Sciatic nerve (tissue), 2 donors: ENCODE results near the gene SYP. TPM values are rescaled to one million over a fixed set of nuclear protein-coding genes. Genes with fewer than 3 reads are reported as not detected.

ENCODE experiments used
- ATAC-seq: fragments of 200-7000 bp; cut with Tn5 transposase; one replicate; pipeline ENCODE4 v1.9.1; 2020; ENCODE audit warnings: mild to moderate bottlenecking, moderate library complexity
- DNase-seq: peaks from one replicate; pipeline ENCODE4 v3.0.0-alpha.2; 2020; ENCODE audit warnings: low spot score
- intact Hi-C: fragments of 100-400 bp; cut with DNase I; formaldehyde crosslinking; loops from one replicate; pipeline ENCODE4 v1.14.2; 2022
- total RNA-seq: library from RNA; stranded (reverse); fragmentation: NEBNext Ultra II Directional; extraction: Animal tissue kit (Norgen Biotek cat#: 25700); gene quantifications from one replicate; pipeline ENCODE4 v1.2.1, GENCODE V29; 2021
- donor health status: DM: no; HTN: no; CAD: no.
- donor health status: DM: no; HTN: no; CAD: no.

Gene SYP
- 4.2 TPM for total RNA-seq

DNA sequence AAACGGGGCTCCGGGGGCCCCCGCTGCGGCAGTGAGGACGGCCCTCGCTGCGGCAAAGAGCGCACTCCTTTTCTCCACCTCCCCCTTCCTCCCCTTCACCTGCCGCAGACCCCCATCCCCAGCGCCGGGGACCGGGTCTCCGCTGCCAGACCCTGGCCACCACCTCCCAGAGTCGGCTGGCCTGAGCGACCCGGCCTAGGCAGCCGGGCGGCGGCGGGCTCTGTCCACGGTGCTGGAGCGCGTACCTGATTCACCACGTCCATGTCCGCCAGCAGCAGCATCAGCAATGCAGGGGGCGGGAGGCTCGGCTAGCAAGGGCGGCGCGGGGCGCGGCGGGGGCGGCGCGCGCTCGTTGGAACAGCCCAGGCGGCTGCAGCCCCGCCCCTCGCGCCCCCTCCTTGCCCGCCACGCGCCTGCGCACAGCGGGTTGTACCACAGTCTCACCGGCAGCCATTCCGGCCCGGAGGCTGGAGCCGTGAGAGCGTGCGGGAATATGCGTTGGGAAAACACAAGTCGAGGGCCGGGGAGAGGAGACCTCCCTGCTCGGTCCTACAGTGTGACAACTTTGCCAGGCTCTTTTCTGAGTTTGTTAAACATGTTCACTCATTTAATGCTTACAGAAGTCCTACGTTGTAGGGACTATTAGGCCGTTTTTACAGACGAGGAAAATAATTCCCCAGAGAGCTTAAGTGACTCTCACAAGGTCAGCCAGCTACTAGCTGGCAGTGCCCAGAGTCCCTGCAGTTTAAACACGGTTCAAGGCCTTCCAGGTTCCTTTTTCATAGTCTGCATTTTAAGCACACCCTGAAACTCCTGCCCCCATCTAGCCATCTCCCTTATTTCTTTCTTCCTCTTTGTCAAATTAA, at the start of gene SYP:
Gene SYP, minus strand, starts transcription at position 288 of the 866 bp plus-strand sequence. Its CDS starts 7 bp downstream, at position 281.
- ATAC-seq (peak; percentile 92), DNase-seq (peak; percentile 92)
- intact Hi-C loops = loop anchor here (10.0 kb wide), 1 partner anchor 1975 kb away; no protein-coding TSS in a partner anchor

DNA sequence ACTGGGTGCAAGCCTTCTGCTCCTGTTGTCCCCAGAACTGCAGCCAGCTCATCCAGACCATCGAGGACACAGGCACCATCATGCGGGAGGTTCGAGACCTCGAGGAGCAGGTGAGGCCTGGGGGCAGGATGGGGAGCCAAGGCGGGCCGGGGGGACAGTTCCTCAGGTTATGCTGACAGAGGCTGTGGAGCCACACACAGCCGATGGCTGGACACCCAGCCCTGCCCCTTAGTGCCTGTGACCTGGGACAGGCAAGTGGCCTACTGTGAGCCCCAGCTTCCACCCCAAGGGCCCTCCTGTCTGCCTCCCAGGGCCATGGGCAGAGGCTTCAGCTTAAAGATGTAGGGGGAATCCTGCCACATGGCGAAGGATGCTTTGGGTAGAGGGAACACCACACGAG, 49.6 kb upstream of the SYP start:
- DNase-seq (no peak), ATAC-seq (no peak)
- intact Hi-C loops = no loop called here

DNA sequence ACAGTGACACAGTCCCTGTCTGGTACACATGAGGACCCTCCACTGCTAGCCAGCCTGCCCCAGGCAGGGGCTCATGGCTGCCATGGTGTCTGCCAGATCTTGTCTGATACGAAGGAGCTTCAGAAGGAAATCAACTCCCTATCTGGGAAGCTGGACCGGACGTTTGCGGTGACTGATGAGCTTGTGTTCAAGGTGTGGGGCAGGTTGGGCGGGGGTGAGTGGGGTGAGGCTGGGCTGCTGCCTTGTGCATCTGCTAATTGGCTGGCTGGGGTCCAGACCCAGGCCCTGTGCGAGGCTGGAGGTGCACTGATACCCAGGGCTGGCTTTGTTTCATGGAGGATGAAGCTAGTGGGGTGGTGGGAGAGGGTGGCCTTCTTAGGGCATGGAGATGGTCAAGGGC, 49.1 kb upstream of the SYP start:
- no peak for DNase-seq
- intact Hi-C loops = no loop called here
- ATAC-seq = no peak

DNA sequence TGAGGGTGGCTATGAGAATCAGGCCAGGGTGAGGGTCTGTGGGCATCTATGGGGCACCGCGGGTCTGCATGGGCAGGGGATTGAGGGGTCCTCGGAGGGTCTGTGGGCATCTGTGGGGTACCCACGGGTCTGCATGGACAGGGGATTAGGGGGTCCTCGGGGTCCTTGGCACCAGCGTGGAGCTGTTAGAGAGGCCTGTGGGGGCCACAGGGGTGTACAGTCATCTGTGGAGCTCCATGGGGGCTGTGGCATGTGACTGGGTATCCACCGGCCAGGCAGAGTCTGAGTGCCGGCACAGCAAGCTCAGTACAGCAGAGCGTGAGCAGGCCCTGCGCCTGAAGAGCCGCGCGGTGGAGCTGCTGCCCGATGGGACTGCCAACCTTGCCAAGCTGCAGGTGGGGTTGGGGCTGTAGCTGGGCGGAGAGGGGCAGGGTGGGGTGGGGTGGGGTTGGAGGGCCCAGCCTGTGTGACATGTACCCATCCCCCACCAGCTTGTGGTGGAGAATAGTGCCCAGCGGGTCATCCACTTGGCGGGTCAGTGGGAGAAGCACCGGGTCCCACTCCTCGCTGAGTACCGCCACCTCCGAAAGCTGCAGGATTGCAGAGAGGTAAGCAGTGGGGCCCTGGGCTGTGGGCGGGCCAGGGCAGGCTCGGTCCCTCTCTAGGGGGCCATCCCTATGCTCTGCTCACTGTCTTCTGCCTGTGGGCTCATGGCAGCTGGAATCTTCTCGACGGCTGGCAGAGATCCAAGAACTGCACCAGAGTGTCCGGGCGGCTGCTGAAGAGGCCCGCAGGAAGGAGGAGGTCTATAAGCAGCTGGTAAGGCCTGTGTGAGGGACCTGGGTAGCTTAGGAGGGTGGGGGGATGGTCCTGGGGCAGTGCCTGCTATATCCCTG, 48.2 kb upstream of the SYP start:
- ATAC-seq = no peak
- DNase-seq = no peak
- intact Hi-C loops = no loop called here

DNA sequence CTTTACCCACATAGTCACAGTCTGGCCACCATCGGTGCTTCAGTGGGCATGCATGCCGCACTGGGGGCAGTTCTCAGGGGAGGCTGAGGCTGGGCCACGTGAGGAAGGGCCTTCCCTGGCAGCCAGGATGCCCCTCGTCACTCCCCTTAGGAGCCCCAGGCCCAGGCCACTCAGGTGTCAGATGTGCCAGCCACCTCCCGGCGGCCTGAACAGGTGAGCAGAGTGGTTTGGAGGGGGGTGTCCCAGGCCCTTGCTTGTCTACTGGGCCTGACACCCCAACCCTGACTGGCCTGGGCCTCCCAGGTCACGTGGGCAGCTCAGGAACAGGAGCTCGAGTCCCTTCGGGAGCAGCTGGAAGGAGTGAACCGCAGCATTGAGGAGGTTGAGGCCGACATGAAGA, 47.4 kb upstream of the SYP start:
- DNase-seq = no peak
- intact Hi-C loops = no loop called here
- ATAC-seq = no peak

DNA sequence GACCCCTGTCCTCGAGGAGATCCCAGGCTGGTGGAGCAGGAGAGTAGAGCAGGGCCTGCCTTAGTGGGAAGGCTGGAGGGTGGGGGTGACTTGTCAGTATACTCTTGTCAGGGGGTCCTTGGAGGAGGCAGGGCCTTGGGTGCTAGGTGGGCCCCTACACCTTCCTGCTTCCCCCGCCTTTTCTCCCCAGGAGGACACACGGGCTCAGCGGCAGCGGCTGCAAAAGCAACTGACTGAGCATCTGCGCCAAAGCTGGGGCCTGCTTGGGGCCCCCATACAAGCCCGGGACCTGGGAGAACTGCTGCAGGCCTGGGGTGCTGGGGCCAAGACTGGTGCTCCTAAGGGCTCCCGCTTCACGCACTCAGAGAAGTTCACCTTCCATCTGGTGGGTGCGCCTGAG, 46.5 kb upstream of the SYP start:
- DNase-seq = no peak
- no peak for ATAC-seq
- intact Hi-C loops = no loop called here

DNA sequence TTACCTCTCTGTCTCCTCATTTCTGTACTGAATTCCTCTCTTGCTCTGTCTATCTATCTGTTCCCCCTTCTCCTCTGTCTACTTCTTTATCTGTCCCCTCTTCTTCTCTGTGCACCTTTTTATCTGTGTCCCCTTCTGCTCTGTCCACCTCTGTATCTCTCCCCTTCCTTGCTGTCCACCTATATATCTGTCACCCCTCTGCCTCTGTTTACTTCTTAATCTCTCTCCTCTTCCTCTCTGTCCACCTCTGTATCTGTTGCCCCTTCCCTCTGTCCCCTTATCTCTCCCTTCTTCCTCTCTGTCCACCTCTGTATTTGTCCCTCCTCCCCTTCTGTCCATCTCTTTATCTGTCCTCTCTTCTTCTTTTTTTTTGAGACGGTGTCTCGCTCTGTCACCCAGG, 44.2 kb upstream of the SYP start:
- no peak for DNase-seq
- intact Hi-C loops = no loop called here
- no peak for ATAC-seq

DNA sequence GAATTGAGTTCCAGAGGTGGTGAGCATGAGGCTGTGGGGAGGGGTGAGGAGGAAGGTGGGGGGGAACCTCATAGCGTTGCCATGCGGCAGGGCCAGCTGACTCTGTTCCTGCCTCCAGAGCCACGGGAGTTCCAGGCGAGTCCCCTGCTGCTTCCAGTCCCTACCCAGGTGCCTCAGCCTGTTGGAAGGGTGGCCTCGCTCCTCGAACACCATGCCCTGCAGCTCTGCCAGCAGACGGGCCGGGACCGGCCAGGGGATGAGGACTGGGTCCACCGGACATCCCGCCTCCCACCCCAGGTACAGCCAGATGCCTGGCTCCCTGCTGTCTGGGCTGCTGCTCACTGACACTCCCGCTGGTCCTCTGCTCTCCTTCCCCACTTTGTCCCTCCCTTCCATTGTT, 43.2 kb upstream of the SYP start:
- ATAC-seq (no peak), DNase-seq (no peak)
- intact Hi-C loops = no loop called here

DNA sequence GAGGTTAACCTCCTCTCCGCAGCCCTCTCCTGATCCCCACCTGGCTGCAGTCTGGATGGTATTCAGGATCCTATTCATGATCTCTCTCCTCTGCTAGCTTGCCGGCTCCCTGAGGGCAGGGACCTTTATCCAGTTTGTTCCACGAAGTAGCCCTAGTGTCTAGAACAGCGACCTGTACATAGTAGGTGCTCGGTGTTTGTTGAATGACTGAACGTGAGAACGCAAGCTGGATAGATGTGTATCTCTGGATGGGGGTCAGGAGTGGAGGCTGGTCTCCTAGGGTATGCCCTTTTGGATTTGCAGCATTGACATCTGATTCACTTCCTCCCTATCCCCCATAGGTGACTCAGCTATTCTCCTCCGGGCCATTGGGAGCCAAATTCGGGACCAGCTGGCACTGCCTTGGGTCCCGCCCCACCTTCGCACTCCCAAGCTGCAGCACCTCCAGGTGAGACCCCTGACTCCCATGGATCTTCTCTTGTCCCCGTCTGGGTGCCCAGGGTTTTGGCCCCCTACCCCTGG, 42.6 kb upstream of the SYP start:
- DNase-seq (no peak), ATAC-seq (no peak)
- intact Hi-C loops = no loop called here

DNA sequence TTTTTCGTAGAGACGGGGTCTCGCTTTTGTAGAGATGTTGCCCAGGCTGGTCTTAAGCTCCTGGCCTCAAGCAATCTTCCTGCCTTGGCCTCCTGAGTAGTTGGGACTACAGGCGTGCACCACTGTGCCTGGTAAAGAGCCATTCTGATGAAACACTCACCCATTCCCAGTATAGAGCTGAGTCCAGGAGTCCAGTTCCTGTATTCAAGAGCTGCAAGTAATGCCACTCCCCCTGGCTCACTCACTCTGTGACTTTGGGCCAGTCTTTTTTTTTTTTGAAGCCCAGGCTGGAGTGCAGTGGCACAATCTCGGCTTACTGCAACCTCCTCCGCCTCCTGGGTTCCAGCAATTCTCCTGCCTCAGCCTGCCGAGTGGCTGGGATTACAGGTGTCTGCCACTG, 38.7 kb upstream of the SYP start:
- DNase-seq = no peak
- ATAC-seq = no peak
- intact Hi-C loops = no loop called here

DNA sequence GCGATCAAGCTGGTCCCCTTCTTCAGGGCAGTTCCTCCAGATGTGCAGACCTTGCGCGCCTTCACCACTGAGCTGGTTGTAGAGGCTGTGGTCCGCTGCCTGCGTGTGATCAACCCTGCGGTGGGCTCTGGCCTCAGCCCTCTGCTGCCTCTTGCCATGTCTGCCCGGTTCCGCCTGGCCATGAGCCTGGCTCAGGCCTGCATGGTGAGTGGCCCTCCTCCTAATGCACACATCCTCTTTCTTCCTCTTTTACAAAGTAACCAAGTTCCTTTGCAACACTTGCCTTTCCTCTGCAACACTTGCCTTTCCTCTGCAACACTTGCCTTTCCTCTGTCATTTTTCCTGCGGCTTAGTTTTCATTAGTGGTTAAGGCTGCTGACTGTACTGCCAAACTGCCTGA, 37.1 kb upstream of the SYP start:
- DNase-seq = no peak
- ATAC-seq = no peak
- intact Hi-C loops = no loop called here

DNA sequence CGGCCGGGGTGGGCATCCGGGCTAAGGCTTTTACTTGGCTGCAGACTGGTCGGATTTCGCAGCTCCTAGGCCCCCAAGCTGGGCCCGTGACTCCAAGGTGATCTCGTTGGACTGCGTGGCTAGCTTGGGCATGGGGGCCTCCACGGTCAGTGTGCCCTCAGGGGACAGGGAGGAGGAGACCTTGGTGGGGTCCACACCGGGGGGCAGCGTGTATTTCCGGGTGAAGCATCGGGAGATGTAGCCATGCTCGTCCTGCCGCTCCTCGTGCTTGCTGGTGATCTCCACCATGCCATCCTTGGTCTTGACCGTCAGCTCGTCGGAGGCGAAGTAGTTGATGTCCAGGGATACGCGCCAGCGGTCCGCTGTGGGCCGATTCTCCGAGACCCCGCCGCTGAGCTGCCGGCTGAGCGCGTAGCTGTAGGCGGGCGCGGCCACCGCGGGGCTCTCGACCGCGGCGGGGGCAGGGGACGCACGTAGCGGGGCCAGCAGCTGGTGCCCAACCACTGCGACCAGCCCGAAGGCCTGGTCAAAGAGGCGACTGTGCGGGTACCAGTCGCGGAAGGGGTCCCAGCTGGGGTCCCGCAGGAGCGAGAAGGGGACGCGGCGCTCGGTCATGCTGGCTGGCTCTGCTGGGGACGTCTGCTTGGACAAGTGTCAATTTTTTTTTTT, 34.0 kb upstream of the SYP start:
- no peak for ATAC-seq
- intact Hi-C loops = no loop called here
- DNase-seq = no peak

DNA sequence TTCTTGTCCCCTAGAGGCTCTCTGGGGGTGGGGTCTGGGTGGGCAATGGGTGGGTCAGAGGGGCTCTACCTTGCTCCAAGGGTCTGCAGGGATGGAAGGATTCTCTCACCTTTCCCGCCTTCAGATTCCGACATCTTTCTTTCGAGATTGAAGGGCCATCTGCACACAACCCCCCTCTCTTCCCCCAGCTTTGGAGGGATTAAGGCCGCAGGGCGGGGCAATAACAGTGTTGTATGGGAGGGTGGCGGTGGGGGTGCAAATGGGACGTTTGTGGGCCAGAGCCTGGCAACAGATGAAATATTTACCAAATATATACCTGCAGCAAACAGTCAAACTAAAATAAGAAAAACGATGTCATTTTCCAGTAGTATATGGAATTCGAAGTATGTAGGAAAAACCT, 33.2 kb upstream of the SYP start, which contains the start of gene CACNA1F:
Gene CACNA1F, minus strand, starts transcription at position 165 of the 400 bp plus-strand sequence. Its CDS starts 31 bp downstream, at position 134.
- no peak for DNase-seq
- no peak for ATAC-seq
- intact Hi-C loops = no loop called here

DNA sequence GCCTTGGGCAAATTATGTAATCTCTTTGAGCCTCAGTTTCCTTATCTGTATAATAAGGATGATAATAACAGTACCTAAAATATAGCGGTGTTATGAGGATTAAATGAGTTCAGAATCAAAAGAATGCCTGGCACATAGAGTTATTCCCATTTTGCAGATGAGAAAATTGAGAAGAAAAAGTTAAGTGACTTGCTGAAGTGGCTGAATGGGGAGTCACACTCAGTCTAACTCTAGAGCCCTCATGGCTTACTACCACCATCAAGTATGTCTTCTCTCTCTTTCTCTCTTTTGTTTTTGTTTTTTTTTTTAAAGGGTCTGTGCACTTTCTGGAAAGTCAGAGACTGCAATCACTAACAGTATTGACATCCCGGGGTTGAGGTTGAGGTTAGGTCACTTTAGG, 32.5 kb upstream of the SYP start:
- no peak for DNase-seq
- intact Hi-C loops = no loop called here
- no peak for ATAC-seq

DNA sequence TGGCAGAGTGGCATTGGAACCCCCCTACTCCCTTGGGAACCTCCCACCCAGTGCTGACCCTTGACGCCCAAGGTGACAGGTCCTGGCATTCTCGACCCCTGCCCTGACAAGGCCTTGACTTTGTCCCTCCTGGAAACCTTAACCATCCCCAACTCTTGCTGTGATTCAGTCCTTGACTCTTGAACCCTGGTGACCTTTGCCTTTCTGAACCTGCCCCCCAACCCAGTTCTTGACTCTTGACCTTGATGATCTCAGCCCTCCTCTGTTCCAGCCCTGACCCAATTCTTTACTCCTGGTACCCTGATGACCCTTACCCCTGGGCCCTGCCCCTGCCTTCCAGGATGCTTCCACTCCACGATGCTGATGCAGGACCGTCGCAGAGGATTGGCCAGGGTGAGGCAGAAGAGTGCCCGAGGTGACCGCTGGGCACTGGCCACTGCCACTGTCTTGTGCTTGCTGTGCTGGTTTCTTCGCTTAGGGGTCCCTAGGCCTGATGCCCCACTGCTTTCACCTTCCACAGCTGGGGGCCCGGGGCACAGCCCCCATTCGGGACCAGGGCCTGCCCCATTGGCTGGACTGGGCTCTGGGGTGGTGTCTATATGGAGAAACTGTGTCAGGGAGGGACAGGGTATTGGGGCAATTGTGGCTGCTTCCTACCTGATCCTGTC, 31.5 kb upstream of the SYP start:
- no peak for ATAC-seq
- DNase-seq = no peak
- intact Hi-C loops = no loop called here

DNA sequence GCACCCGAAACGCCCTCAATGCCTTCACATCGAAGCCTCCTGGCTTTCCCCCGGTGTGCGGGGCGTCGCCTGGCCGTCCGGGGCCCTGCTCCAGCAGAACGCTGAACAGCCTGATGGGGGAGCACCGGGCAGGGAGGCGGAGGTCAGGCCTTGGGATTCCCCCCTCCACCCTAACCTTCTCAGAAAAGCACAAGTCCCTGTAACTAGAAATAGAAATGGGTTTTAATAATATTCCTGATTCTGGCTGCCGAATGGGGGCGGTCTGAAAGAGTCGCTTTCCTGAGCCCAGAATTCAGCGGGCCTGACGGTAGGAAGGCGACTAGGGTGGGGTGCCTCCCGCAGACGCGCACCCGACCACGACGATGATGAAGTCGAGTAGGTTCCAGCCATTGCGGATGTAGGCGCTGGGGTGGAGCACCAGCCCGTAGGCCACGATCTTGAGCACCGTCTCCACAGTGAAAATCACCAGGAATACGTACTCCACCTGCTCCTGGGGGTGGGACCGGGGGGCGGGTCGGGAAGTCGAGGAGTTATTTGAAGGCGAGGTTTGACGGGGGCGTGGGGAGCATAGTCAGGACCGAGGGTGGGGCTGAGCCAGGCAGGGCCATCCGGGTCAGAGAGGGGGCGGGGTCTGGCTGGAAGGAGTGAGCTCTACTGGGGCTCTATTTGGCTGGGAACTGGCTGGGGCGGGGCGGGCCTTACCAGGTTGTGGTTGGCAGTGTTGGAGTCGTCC, 30.7 kb upstream of the SYP start:
- intact Hi-C loops = no loop called here
- DNase-seq (peak; percentile 72), ATAC-seq (peak; percentile 63)

DNA sequence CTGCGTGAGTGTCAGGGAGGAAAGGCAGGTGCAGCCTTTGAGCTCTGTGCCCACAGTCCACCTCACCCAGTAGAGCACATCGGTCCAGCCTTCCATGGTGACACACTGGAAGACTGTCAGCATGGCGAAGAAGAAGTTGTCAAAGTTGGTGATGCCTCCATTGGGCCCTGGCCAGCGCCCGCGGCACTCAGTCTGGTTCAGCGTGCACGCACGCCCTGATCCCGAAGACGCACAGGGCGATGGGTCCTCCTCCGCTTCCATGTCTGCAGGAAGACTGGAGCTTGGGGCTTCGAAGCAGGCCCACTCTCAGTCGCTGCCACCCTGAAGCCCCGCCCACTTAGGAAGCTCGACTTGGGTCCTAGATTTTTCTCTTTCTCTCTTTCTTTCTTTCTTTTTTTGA, 28.2 kb upstream of the SYP start:
- DNase-seq = no peak
- no peak for ATAC-seq
- intact Hi-C loops = no loop called here

DNA sequence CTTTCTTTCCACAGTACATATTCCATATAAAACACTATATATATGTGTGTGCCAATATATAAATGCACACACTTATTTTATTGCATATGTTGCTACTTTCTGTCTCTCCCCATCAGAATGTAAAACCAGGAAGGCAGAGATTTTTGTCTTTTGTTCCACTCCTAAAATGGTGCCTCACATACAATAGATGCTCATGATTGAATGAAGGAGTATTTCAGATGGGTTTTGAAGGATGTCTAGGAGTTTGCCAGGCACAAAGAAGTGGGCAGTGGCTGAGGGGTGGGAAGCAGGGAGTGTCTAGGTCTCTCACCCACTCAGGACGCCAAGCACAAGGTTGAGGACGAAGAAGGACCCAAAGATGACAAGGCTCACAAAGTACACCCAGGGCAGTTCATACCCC, 27.7 kb upstream of the SYP start:
- no peak for DNase-seq
- no peak for ATAC-seq
- intact Hi-C loops = no loop called here
